Activated CD4-positive, alpha-beta T cell treated with anti-CD3 and anti-CD28 coated beads, Interleukin-10, Interleukin-2, amounts not matched to agents 100 ng/mL and 50 ng/mL, durations not matched to agents 16 hours and 8 hours (primary cell): ENCODE data around the gene GATAD2B.

ENCODE experiments used
- DNase-seq: peaks from one replicate; pipeline ENCODE4 v3.0.0-alpha.2; 2020

GATAD2B gene

GRCh38 chr1:153831026-153831425 lies 91.7 kb downstream of the GATAD2B start:
- DNase-seq: no peak

GRCh38 chr1:153827168-153827964 lies 95.4 kb downstream of the GATAD2B start:
- DNase-seq: no peak

- no peak for DNase-seq
Observed at GRCh38 chr1:153818876-153819275, 103.9 kb downstream of the GATAD2B start.

GRCh38 chr1:153816283-153816889 lies 106.4 kb downstream of the GATAD2B start:
- DNase-seq: no peak

- no peak for DNase-seq
Observed at GRCh38 chr1:153805886-153806719, 116.7 kb downstream of the GATAD2B start.

GRCh38 chr1:153805042-153805745 lies 117.6 kb downstream of the GATAD2B start:
- peak; percentile 85 for DNase-seq

- no peak for DNase-seq
Observed at GRCh38 chr1:153804112-153804511, 118.7 kb downstream of the GATAD2B start.

GRCh38 chr1:153803470-153804056 lies 119.2 kb downstream of the GATAD2B start:
- DNase-seq: no peak

- no peak for DNase-seq
Observed at GRCh38 chr1:153801786-153802697, 120.7 kb downstream of the GATAD2B start.

GRCh38 chr1:153801028-153801625 lies 121.6 kb downstream of the GATAD2B start:
- no peak for DNase-seq

- DNase-seq: no peak
Observed at GRCh38 chr1:153800516-153800915, 122.3 kb downstream of the GATAD2B start.

GRCh38 chr1:153799566-153800465 lies 123.0 kb downstream of the GATAD2B start:
- no peak for DNase-seq

GRCh38 chr1:153799016-153799415 lies 123.8 kb downstream of the GATAD2B start:
- no peak for DNase-seq

- DNase-seq: no peak
Observed at GRCh38 chr1:153798468-153798780, 124.3 kb downstream of the GATAD2B start.

- DNase-seq: peak; percentile 83
Observed at GRCh38 chr1:153796786-153797659, 125.7 kb downstream of the GATAD2B start.

GRCh38 chr1:153795934-153796785 lies 126.6 kb downstream of the GATAD2B start:
- DNase-seq: no peak

GRCh38 chr1:153795330-153795837 lies 127.4 kb downstream of the GATAD2B start:
- no peak for DNase-seq
